HUES64 (cell line): ENCODE measurements around the gene ACTN4.

ENCODE experiments used
- H3K27ac ChIP-seq: 2 replicates; pipeline ENCODE4 v1.7.0; 2013; ENCODE audit warnings: low read depth, low read length, inconsistent platforms
- H3K27me3 ChIP-seq: 2 replicates; pipeline ENCODE4 v1.6.1; 2013; ENCODE audit warnings: mild to moderate bottlenecking, low read length; ENCODE audit not compliant: insufficient read depth
- H3K36me3 ChIP-seq: 2 replicates; pipeline ENCODE4 v1.6.1; 2013; ENCODE audit warnings: mild to moderate bottlenecking, low read length; ENCODE audit not compliant: insufficient read depth
- H3K4me1 ChIP-seq: 2 replicates; pipeline ENCODE4 v1.6.1; 2013; ENCODE audit warnings: mild to moderate bottlenecking, low read length, moderate library complexity; ENCODE audit not compliant: insufficient read depth
- H3K4me3 ChIP-seq: 2 replicates; pipeline ENCODE4 v1.5.1; 2013; ENCODE audit warnings: mild to moderate bottlenecking, low read length, moderate library complexity
- H3K9ac ChIP-seq: 2 replicates; pipeline ENCODE4 v1.6.1; 2013; ENCODE audit warnings: mild to moderate bottlenecking, low read depth, low read length
- H3K9me3 ChIP-seq: 2 replicates; pipeline ENCODE4 v1.6.1; 2013; ENCODE audit warnings: low read depth, low read length; ENCODE audit not compliant: insufficient read depth
- WGBS: fragments of 150-250, 120-280 bp; methylation state at CpG from one replicate; pipeline ENCODE4 v1.1.7; 2013; ENCODE audit warnings: missing lambda C conversion rate; 5-methylcytosine and 5-hydroxymethylcytosine counted together

The ACTN4 gene

DNA sequence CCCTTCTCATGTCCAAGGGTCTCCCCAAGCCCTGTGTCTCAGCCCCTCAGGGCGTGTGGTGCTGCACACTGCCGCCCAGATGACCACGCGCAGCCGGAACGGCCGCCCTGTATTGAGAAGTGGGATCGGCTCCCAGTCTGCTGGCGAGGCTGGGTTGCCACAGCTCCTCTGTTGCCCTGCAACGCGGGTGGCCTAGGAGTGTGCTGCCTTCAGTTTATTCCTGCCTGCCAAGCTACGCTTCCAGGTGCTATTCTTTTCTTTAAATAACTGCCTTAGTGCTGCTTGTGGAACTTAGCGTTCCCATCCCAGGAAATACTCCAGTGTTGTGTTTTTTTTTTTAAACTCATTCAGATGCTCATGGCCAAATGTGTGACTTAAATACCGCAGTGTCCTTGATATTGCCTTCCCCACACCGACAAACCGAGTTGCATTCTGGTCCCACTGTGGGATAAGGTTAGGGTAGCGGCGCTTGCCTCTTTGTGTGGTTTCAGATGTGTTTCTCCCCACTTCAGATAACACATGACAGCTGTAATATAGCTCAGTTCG is 16.6 kb downstream of the ACTN4 start:
- H3K27me3 ChIP-seq = no peaks in the 10 kb centered on the region
- peak overlapping the region; percentile 79 for H3K9ac ChIP-seq
- H3K27ac ChIP-seq = peak overlapping the region; percentile 98
- 84% methylated on average over 19 of the region's 19 CpGs for WGBS
- no peaks in the 10 kb centered on the region for H3K9me3 ChIP-seq
- peaks cover 84% of the 10 kb centered on the region for H3K4me1 ChIP-seq
- peaks cover 14% of the 10 kb centered on the region for H3K36me3 ChIP-seq
- H3K4me3 ChIP-seq = no peak overlapping the region

DNA sequence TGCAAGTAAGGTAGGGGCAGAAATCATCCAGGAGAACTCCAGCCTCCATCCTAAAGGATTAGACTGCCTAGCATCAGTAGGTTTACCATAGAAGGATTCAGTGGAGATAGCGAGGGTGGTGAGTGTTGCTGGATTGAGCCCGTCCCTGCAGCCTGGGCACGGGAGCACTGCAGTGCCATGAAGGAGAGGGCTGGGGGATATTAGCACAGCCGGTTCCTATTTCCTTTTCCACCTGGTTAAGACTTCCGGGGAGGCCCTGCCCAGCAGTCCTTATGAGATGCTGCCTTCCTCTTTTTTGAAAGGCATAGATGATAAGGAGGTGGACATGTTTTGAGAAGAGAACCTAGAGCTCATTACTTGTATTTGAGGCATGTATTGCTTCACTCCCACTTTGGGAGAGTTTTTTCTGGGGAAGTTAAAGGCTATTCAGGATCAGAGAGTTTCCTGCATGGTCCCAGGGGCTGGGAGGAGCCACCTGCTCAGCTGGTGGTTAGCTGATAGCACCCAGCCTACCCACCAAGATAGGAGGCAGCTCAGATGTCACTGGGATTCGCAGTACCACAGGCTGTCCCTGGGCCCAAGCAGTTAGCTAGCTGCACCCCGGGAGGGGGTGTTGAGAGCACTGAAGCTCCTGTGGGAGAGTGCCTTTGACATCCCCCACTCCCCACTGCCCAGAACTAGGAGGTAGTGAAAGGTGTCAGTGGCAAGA is 17.2 kb downstream of the ACTN4 start:
- WGBS = 62% methylated on average over 7 of the region's 7 CpGs
- Histone ChIP-seq H3K27me3 (no peaks in the 10 kb centered on the region), H3K9ac (peak overlapping the region; percentile 79), H3K9me3 (no peaks in the 10 kb centered on the region), H3K36me3 (peaks cover 14% of the 10 kb centered on the region), H3K4me1 (peaks cover 84% of the 10 kb centered on the region), H3K27ac (peak overlapping the region; percentile 98), H3K4me3 (no peak overlapping the region)

DNA sequence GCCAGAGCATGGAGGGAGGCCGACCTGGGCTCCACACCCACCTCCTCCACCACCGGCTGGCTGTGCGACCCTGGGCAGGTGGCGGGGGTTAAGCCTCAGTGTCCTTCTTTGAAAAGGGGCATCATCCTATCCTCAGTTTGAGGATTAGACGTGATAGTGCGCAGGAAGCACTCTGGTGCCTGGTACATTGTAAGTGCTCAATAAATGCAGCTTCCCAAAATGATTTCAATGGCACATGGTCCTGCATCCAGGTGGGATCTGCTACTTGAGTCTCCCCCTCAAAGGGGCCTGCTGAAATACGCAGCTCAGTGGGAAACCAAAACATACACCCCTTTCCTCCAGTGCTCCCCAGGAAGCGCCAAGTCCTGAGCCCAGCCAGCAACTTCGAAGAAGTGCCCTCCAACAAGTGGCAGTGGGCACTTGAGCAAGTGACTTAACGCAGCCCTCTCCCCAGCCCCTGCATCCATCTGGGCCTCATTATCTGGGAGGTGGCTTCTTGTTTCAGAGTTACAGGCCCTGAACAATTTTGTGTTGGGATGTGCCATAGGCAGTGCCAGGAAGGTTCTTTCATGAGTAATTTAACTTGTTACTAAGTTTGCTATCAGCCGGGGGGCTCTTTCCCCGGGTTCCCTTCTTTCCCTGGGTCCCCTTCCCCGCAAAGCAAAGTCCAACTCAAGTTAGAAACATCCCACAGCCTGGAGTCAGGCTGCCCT is 17.9 kb downstream of the ACTN4 start:
- Histone ChIP-seq H3K4me3 (peak overlapping the region; percentile 21; the same call in 1 of the 2 replicates), H3K27me3 (no peaks in the 10 kb centered on the region), H3K27ac (peak overlapping the region; percentile 98), H3K36me3 (peaks cover 14% of the 10 kb centered on the region), H3K9me3 (no peaks in the 10 kb centered on the region), H3K9ac (peak overlapping the region; percentile 79), H3K4me1 (peaks cover 90% of the 10 kb centered on the region)
- WGBS = 67% methylated on average over 12 of the region's 13 CpGs

DNA sequence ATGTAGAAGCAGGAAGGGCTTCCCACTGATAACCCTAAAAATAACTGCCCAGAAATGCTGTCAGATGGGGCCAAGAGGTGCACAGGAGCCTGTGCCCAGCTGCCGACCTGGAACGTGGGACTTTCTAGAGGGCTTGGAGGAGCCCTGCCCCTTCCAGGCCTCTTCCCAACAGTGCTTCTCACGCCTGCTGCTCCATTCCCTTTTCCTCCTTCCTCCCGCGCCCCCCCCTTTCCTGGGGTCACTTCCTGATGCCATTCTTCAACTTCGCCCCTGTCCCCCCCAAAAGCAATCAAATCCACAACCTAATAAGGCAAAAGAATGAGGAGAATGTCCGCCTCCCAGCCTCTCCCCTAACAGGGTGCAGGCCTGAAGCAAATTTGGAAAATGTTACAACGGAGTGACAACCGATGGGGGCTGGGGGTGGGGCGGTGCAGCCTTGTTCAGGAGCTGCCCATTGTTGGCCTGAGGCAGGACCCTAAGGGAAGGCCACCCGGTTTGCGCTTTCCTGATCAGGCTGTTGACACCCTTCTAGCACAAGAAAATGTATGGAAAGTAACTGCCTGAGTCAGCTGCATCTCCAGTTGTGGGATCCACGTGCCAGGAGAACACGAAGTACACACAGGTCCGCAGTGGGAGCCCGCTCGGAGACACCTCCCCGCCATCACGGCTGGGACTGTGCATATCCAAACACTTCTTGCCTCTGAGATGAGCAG is 18.7 kb downstream of the ACTN4 start:
- H3K4me3 ChIP-seq = peak overlapping the region; percentile 29
- H3K27ac ChIP-seq = peak overlapping the region; percentile 98
- H3K36me3 ChIP-seq = peaks cover 14% of the 10 kb centered on the region
- H3K9me3 ChIP-seq = no peaks in the 10 kb centered on the region
- H3K4me1 ChIP-seq = peaks cover 88% of the 10 kb centered on the region
- H3K27me3 ChIP-seq = no peaks in the 10 kb centered on the region
- H3K9ac ChIP-seq = peak overlapping the region; percentile 86
- WGBS = 14% methylated on average over 19 of the region's 19 CpGs

DNA sequence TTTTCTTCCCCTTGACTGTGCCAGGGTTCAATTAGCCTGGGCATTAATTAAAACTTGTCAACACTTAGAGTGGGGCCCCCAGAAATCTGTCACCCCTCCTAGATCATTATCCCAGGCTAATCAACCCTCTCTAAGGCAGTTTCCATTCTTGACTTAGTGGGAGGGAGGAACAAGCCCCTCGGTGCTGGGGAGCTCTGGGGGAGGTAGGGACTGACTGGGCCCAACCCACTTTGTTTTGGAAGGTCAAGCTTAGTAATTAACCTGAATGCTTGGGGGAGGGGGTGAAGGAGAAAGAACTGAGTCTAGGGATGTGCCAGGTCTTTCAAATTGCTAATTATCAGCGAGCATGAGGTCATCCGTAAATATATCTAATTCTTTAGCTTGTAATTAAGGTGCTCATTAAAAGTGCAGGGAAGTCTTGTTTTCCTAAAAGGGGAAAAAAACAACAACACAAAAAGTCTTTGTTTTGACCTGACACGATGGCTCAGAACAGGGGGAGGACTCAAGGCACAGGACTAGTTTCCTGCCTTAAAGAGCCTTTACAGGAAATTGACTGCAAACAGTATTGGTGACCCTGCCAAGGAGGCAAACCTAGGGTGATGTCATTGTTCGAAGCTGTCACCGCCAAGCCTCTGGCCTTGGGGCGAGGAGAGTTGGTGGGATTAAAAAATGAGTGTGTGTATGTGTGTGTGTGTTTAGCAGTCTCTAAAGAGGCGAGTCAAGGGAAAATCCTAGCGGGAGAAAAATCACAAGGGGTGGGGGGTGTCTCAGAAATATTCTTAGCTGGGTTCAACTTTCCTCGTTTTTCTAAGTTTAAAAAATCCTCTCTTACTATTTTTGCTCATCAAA is 19.4 kb downstream of the ACTN4 start:
- Histone ChIP-seq H3K4me1 (peaks cover 91% of the 10 kb centered on the region), H3K36me3 (peaks cover 13% of the 10 kb centered on the region), H3K9ac (peak overlapping the region; percentile 86), H3K9me3 (no peaks in the 10 kb centered on the region), H3K27ac (peak overlapping the region; percentile 98), H3K27me3 (no peaks in the 10 kb centered on the region), H3K4me3 (peak overlapping the region; percentile 29)
- WGBS = 26% methylated on average over 10 of the region's 10 CpGs

DNA sequence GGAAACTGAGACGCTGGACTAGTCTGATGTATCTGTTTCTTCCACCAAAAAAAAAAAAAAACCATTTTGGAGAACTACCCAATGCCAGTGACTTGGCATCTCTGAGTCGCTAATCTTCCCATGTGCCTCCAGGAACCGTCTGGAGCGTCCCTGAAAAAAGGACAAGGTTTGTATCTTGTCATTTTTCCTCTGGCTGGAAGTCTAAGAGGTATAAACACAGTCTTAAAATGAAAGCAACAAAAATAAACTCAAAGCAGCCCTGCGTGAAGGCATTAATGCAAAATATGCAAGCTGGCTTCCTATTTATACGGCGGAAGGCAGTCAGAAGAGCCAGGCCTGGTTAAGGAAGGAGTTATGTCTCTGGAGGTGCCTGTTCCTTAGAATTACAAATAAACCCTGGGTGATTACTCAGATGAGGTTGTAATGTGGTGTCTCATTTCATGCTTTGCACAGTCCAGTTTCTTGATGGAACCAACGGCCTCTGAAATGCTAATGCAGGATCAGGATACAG is 20.3 kb downstream of the ACTN4 start:
- Histone ChIP-seq H3K27ac (peak overlapping the region; percentile 98), H3K9ac (peak overlapping the region; percentile 86), H3K4me1 (peaks cover 84% of the 10 kb centered on the region), H3K36me3 (peaks cover 9% of the 10 kb centered on the region), H3K4me3 (no peak overlapping the region), H3K27me3 (no peaks in the 10 kb centered on the region), H3K9me3 (no peaks in the 10 kb centered on the region)
- 68% methylated on average over 8 of the region's 8 CpGs for WGBS

DNA sequence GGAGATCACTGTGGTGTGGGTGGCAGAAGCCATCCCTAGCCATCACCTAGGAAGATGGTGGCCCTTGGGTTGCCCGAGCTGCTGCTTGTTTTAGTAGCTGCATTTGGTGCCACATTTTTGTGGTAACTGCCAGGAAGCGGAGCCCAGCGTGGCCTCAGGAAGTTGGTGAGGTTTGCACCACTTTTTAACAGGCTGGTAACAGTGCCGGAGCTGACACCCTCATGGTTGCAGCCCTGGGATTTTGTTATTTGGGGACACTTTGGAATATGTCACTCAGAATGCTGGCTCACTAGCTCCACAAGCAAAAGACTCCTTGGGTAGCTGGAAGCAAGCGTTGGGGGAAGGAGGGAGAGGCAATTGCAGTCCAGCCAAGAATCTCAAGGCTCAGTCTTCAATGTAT is 22.1 kb downstream of the ACTN4 start:
- Histone ChIP-seq H3K27ac (peak overlapping the region; percentile 24; the same call in 1 of the 2 replicates), H3K9ac (no peak overlapping the region), H3K4me1 (peaks cover 74% of the 10 kb centered on the region)

DNA sequence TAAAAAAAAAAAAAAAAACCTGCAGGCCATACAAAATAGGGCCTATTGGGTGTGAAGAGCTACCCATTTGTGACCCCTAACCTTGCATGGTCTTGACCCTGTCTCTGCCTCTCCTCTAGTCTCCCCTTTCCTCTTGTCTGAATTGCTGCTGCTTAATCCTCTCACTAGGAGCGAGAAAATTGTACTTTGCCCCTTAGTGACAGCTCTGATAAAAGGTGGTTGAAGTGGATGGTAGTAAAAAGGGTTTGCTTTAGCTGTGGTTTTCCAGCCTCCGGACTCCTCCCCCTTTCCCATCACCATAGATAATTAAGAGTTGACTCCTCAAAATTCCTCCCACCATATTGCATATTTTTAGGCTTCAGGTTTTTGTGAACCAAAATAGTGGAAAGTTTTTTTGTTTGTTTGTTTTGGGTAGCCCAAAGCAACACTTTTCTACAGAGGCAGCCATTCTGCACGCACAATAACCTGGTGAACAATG is 23.5 kb downstream of the ACTN4 start:
- H3K27ac ChIP-seq = no peak overlapping the region
- H3K9me3 ChIP-seq = no peaks in the 10 kb centered on the region
- peaks cover 73% of the 10 kb centered on the region for H3K4me1 ChIP-seq
- H3K27me3 ChIP-seq = no peaks in the 10 kb centered on the region
- H3K9ac ChIP-seq = no peak overlapping the region
- H3K4me3 ChIP-seq = no peak overlapping the region
- H3K36me3 ChIP-seq = peaks cover 9% of the 10 kb centered on the region
- WGBS = 80% methylated on average over 2 of the region's 3 CpGs

More for the DNA sequence above, 22.1 kb downstream of the ACTN4 start:
- H3K27me3 ChIP-seq = no peaks in the 10 kb centered on the region
- no peaks in the 10 kb centered on the region for H3K9me3 ChIP-seq
- WGBS = 91% methylated on average over 5 of the region's 5 CpGs
- H3K36me3 ChIP-seq = peaks cover 9% of the 10 kb centered on the region
- no peak overlapping the region for H3K4me3 ChIP-seq

DNA sequence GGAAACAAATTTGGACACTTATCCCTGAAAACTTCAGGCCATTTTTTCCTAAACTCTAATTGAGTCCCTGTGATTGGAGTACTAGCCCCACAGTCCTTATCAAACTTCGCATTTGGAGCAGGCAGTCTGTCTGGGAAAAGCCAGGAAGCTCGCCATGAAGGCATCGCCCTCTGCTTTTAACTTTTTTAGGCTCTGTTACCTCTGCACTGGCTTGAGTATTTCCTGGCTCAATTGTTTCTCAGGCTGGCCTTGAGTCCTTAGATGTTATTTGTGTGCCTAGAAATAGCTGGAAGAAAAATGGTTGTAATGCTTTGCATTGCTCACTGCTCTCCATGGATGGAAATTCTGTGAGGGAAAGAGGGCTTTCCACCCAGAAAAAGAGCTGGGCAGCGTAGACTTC is 24.2 kb downstream of the ACTN4 start:
- Histone ChIP-seq H3K27ac (peak overlapping the region; percentile 50; the same call in 1 of the 2 replicates), H3K4me1 (peaks cover 72% of the 10 kb centered on the region), H3K27me3 (no peaks in the 10 kb centered on the region), H3K9me3 (no peaks in the 10 kb centered on the region), H3K4me3 (no peak overlapping the region), H3K9ac (no peak overlapping the region), H3K36me3 (peaks cover 9% of the 10 kb centered on the region)
- WGBS = 83% methylated on average over 4 of the region's 4 CpGs

DNA sequence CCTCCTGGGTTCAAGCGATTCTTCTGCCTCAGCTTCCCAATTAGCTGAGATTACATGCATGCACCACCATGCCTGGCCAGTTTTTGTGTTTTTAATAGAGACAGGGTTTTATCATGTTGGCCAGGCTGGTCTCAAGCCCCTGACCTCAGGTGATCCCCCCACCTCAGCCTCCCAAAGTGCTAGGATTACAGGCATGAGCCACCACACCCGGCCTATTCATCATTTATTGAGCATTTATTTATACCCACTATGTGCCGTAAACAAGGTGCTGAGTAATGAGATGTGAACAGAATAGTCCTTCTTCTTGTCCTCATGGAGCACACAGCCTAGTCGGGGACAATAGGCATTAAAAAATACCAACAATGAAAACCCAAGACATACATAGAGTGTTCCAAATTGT is 25.6 kb downstream of the ACTN4 start:
- Histone ChIP-seq H3K9me3 (no peaks in the 10 kb centered on the region), H3K36me3 (peaks cover 13% of the 10 kb centered on the region), H3K27me3 (no peaks in the 10 kb centered on the region), H3K27ac (no peak overlapping the region), H3K9ac (no peak overlapping the region), H3K4me3 (no peak overlapping the region), H3K4me1 (peaks cover 61% of the 10 kb centered on the region)
- WGBS = 94% methylated on average over 4 of the region's 4 CpGs
